Measurements from ENCODE around the gene IFT81.
"Not testable (repeated sequence)": the region's sequence is repeated elsewhere in the genome, so short reads cannot be mapped to it uniquely, and the experiment has no call there.

IFT81 gene, protein sequence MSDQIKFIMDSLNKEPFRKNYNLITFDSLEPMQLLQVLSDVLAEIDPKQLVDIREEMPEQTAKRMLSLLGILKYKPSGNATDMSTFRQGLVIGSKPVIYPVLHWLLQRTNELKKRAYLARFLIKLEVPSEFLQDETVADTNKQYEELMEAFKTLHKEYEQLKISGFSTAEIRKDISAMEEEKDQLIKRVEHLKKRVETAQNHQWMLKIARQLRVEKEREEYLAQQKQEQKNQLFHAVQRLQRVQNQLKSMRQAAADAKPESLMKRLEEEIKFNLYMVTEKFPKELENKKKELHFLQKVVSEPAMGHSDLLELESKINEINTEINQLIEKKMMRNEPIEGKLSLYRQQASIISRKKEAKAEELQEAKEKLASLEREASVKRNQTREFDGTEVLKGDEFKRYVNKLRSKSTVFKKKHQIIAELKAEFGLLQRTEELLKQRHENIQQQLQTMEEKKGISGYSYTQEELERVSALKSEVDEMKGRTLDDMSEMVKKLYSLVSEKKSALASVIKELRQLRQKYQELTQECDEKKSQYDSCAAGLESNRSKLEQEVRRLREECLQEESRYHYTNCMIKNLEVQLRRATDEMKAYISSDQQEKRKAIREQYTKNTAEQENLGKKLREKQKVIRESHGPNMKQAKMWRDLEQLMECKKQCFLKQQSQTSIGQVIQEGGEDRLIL

GRCh38 chr12:110124269-110124995 is at the start of gene IFT81:
Gene IFT81 (plus strand): TSS chr12:110124357. CDS start chr12:110127381, 3,024 bp downstream.
- DNase-seq (ENCODE audit: low spot score) = peak; percentile 94

DNA sequence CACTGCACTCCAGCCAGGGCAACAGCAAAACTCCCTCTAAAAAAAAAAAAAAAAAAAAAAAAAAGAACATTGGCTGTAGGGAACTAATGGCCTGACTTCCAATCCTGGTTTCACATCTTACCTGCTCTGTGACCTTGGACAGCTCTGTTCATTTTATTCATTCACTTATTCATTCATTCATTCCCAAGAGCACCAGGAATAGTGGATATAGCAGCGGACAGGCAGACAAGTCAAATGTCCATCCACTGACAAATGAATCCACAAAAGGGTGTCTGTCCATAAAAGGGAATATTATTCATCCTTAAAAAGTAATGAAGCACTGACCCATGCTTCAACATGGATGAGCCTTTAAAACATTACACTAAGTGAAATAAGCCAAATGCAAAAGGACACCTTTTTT is 48.3 kb upstream of the IFT81 start:
- DNase-seq (ENCODE audit: low spot score) = no peak

- DNase-seq (ENCODE audit: low spot score) = no peak
These were observed 46.4 kb upstream of the IFT81 start for GRCh38 chr12:110077800-110078199.

- DNase-seq (ENCODE audit: low spot score) = peak; percentile 77
These were observed 44.4 kb upstream of the IFT81 start for GRCh38 chr12:110079477-110080400.

DNA sequence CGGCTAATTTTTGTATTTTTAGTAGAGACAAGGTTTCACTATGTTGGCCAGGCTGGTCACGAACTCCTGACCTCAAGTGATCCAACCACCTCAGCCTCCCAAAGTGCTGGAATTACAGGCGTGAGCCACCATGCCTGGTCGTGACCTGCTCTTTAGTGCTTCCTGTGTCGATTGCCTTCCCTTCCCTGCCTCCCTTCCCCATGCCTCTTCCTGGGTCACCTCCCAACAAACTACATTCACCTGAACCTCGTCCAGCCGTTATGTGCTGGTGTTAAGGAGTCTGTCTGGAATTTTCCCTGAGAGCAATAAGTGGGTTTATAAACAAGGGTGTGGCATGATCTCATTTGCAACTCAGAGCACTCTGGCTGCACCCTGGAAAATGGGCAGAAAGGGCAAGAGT is 43.7 kb upstream of the IFT81 start:
- DNase-seq (ENCODE audit: low spot score) = no peak

DNA sequence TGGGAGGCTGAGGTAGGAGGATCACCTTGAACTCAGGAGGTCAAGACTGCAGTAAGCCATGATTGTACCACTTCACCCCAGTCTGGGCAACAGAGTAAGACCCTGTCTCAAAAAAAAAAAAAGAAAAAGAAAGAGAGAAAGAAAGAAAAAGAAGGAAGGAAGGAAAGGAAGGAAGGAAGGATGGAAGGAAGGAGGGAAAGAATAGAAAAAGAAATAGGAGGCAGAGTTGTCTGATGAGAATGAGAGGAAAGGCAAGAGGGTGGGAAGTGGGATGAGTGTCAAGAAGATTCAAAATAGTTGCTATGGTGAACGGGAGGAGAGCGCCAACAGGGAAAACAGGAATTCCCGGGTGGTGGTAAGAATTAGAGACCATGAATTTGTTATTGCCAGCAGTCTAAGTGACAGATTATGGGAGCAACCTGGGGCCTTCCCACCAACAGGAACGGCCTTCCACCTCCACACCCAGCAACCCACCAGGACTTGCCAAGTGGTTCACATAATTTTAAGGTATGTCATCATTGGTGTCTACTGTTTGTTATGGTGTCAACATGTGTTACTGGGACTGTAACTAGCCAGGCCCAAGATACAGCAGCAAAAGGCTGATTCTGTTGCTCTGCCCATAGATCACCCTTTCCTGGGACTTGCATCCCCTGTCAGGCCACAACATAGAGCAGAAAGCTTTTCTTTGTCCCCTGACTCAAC is 39.7 kb upstream of the IFT81 start:
- no peak for DNase-seq (ENCODE audit: low spot score)

- not testable (repeated sequence) for DNase-seq (ENCODE audit: low spot score)
These were observed 35.9 kb upstream of the IFT81 start for GRCh38 chr12:110088216-110088615.

DNA sequence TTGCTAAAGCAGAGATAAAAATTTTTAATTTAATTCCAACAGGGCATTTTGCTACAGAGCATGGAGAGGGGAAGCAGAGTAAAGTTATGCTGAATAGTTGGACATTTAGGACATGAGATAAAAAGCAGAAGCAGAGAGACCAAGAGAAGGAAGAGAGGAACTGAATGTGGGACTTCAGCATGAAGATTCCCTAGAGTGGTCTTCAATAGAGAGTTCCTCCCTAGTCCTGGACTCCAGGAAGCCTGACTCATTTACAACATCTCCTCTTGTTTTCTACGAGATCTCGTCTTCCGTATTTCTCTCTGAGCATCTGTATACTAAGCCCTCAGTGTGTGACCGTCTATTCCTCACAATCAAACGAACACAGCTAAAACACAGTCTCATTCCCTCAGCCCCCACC is 35.2 kb upstream of the IFT81 start:
- DNase-seq (ENCODE audit: low spot score) = no peak

- no peak for DNase-seq (ENCODE audit: low spot score)
These were observed 33.7 kb upstream of the IFT81 start for GRCh38 chr12:110090266-110091135.

DNA sequence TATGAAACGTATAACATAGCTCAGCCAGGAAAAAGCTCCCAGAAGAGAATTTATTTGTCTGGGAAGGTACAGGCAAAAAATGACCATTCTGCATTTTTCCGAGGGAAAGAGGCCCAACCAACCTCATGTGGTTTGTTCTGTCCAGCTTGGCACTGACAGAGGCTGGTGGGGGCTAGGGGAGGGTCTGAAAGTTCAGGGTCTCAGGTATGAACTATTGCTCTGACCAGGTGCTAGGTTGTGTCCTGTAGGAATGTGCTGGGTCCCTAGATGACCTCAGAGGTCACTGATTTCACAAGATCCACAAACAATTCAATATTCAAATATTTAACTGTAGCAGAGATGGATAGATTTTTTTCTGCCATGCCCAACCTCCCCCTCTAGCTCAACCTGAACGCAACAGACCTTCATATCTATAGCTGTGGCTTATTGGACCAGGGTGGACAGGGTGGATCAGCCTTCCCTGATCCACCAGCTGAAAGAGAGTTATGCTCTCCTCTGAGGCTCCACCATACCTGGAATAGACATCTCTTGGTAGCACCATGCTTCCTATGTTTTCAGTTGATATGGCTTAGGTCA is 32.9 kb upstream of the IFT81 start:
- DNase-seq (ENCODE audit: low spot score) = no peak

DNA sequence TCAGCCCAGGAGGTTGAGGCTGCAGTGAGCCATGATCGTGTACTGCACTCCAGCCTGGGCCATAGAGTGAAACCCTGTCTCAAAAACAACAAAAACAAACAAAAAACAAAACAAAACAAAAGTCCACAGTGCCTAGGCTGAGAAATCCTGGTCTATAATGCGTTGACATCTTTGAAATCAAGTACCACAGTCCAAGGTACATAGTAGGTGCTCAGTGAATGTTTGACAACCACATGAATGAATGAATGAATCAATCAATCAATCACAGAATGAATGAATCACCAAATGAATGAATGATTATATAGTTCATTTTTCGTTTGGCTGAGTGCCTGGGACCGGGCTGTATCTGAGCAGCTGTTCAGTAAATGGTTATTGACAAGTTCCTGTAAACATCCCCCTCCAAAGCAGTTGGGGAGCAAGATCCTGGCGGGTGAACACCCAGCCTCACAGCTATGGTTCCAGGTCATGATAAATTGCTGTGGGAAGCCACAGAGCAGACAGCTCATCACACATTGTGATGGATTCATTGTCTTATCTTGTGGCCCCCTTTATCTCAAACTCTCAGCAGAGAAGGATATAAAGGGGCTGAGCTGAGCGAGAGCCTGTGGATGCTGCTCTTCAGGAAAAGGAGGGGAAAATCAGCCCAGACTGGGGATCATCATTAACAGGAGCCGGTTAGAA is 30.4 kb upstream of the IFT81 start:
- no peak for DNase-seq (ENCODE audit: low spot score)

- peak; percentile 61 for DNase-seq (ENCODE audit: low spot score)
These were observed 23.7 kb upstream of the IFT81 start for GRCh38 chr12:110100315-110100970.

DNA sequence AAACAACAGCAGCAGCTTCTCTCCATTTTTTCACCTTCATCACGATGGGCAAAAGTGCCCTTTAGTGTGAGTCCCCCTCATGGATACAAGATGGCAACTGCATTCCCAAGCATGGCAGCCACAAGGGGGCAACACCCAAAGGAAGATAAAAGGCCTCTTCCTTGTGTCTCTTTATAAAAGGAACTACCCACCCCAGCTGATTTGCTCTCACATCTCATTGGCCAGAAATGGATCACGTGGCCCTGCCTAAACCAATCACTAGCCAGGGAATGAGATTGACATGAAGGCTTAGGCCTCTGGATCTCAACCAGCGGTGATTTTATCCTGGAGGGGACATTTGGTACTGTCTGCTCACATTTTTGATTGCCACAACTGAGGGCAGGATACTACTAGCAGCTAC is 21.9 kb upstream of the IFT81 start:
- peak; percentile 8 for DNase-seq (ENCODE audit: low spot score)

DNA sequence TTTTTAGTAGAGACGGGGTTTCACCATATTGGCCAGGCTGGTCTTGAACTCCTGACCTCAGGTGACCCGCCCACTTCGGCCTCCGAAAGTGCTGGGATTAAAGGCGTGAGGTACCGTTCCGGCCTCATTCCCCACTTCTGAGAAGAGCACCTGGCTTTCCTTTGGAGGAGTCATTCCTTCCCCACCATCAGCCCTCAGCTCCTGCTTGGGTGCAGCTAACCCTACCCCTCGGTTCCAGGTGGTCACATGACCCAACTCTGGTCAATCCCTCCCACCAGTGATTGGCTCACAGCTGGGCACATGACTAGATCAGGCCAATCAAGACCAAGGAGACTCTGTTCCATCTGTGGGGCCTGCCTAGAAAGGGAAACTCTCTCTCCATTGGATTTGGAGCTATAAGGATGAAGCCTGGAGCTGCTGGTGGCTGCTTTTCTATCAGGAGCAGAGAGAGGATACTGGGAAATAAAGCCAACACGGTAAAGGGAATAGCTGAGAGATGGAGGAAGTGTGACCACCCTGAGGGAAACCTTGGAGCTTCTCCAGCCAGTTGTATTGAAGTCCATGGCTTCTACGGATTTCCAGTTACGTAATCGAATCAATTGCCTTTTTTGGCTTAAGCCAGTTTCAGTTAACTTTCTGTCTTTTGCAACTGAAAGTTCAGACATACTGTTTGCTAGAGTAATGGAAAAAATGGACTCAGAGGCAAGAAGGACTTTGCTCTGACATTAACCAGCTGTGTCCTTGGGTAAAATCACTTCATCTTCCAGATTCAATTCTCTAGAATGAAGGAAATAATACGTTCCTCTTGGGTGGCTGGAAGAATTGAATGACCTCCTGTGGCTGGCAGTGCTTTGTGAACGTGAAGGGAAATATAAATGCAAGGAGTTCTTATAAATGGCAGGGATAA is 19.7 kb upstream of the IFT81 start:
- DNase-seq (ENCODE audit: low spot score) = no peak

GRCh38 chr12:110105159-110105558 is 19.0 kb upstream of the IFT81 start:
- no peak for DNase-seq (ENCODE audit: low spot score)

GRCh38 chr12:110105986-110106385 is 18.2 kb upstream of the IFT81 start:
- DNase-seq (ENCODE audit: low spot score) = no peak

Data from CD4-positive, alpha-beta T cell treated with Interleukin-6 at 100 ng/mL for 8 hours (primary cell).